ENCODE results near the gene TEX10.

TEX10 gene

GRCh38 chr9:100269656-100270055 lies 83.1 kb downstream of the TEX10 start:
- H3K4me3 ChIP-seq (ENCODE audit: low read depth, low read length) = no peak overlapping the region
- in situ Hi-C loops (cut with HindIII; ENCODE audit: low sequenced_read_pairs) = no loop called here
- TF ChIP-seq, protein P1, sequence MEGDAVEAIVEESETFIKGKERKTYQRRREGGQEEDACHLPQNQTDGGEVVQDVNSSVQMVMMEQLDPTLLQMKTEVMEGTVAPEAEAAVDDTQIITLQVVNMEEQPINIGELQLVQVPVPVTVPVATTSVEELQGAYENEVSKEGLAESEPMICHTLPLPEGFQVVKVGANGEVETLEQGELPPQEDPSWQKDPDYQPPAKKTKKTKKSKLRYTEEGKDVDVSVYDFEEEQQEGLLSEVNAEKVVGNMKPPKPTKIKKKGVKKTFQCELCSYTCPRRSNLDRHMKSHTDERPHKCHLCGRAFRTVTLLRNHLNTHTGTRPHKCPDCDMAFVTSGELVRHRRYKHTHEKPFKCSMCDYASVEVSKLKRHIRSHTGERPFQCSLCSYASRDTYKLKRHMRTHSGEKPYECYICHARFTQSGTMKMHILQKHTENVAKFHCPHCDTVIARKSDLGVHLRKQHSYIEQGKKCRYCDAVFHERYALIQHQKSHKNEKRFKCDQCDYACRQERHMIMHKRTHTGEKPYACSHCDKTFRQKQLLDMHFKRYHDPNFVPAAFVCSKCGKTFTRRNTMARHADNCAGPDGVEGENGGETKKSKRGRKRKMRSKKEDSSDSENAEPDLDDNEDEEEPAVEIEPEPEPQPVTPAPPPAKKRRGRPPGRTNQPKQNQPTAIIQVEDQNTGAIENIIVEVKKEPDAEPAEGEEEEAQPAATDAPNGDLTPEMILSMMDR (IDR thresholded peaks at IDR 0.05; ENCODE audit: low read depth, low read length, missing control alignments) = no peak
- no peak for DNase-seq (ENCODE audit: low read depth)

- no peak overlapping the region for H3K4me3 ChIP-seq (ENCODE audit: low read depth, low read length)
- in situ Hi-C loops (cut with HindIII; ENCODE audit: low sequenced_read_pairs) = no loop called here
- DNase-seq (ENCODE audit: low read depth) = no peak
- TF ChIP-seq, protein P1 (IDR thresholded peaks at IDR 0.05; ENCODE audit: low read depth, low read length, missing control alignments) = no peak
These were observed 84.5 kb downstream of the TEX10 start for GRCh38 chr9:100268271-100268670.

- TF ChIP-seq, protein P1 (IDR thresholded peaks at IDR 0.05; ENCODE audit: low read depth, low read length, missing control alignments) = no peak
- no peak for DNase-seq (ENCODE audit: low read depth)
- in situ Hi-C loops (cut with HindIII; ENCODE audit: low sequenced_read_pairs) = no loop called here
- no peak overlapping the region for H3K4me3 ChIP-seq (ENCODE audit: low read depth, low read length)
These were observed 85.5 kb downstream of the TEX10 start for GRCh38 chr9:100267211-100267610.
